A549 (cell line): Measurements from ENCODE around the gene MPRIP. TPM values are rescaled to one million over a fixed set of nuclear protein-coding genes. Genes with fewer than 3 reads are reported as not detected.
A peak's percentile ranks its signal among the peaks of the same experiment; 100 is the strongest.

ENCODE experiments used
- ATAC-seq, 2 experiments: fragments of 200-7000 bp in 1 of 2; fragments of >200 bp in 1 of 2; cut with Nextera tagmentation in 1 of 2; cut with Tn5 transposase in 1 of 2; 3 replicates each; pipeline versions ENCODE4 v1.8.0 to v1.9.1; 2018 to 2020; ENCODE audit warnings: mild to moderate bottlenecking in 1 of 2, moderate library complexity in 1 of 2
- CTCF ChIA-PET: fragments of 300-600 bp; sonication (Branson Sonifier 250); formaldehyde crosslinking; extraction: SDS; loops from one replicate; lab custom pipeline; 2021; ENCODE audit warnings: antibody characterized with exemption, inconsistent platforms; lab: Yijun Ruan, JAX
- POLR2A ChIA-PET: fragments of 350-600 bp; formaldehyde crosslinking; extraction: SDS; loops from one replicate; lab custom pipeline; 2021; ENCODE audit warnings: antibody characterized with exemption, inconsistent platforms; lab: Yijun Ruan, JAX
- DNase-seq, 2 experiments: peaks; one replicate each; pipeline versions ENCODE4 v3.0.0 to v3.0.0-alpha.2; 2011 to 2016; ENCODE audit warnings: low read depth in 1 of 2, low spot score in 1 of 2
- FAIRE-seq: peaks from 2 replicates; lab custom pipeline; 2011; peaks lifted over from hg19 to GRCh38; lab: Jason Lieb, UNC
- H3K27ac ChIP-seq, 2 experiments: fragments of >200 bp; sonication (Bioruptor Twin); formaldehyde crosslinking; 3 replicates each; pipeline ENCODE4 v1.5.1; 2016 to 2017
- H3K4me1 ChIP-seq: fragments of >200 bp; sonication (Bioruptor Twin); formaldehyde crosslinking; 3 replicates; pipeline ENCODE4 v1.6.1; 2016
- H3K4me2 ChIP-seq: fragments of >200 bp; sonication (Bioruptor Twin); formaldehyde crosslinking; 3 replicates; pipeline ENCODE4 v1.6.1; 2016
- H3K4me3 ChIP-seq: fragments of >200 bp; sonication (Bioruptor Twin); formaldehyde crosslinking; 3 replicates; pipeline ENCODE4 v1.5.1; 2016
- H3K9me3 ChIP-seq: fragments of >200 bp; sonication (Bioruptor Twin); formaldehyde crosslinking; 3 replicates; pipeline ENCODE4 v1.6.1; 2016
- BCL3 ChIP-seq: fragments of >200 bp; sonication (Bioruptor Twin); formaldehyde crosslinking; IDR thresholded peaks from 3 replicates; pipeline ENCODE4 v1.6.1; 2016
- CBX2 ChIP-seq: fragments of 200-600 bp; sonication (generic); IDR thresholded peaks from 2 replicates; pipeline ENCODE4 v1.6.1; 2016; ENCODE audit warnings: low read depth, mild to moderate bottlenecking, borderline replicate concordance
- E2F6 ChIP-seq: IDR thresholded peaks from 2 replicates; pipeline ENCODE4 v1.6.1; 2012; ENCODE audit warnings: low read depth, borderline replicate concordance
- EHF ChIP-seq: fragments of 250-450 bp; sonication (Bioruptor Pico); IDR thresholded peaks from 2 replicates; pipeline ENCODE4 v1.5.0; 2020; ENCODE audit warnings: mild to moderate bottlenecking
- EP300 ChIP-seq, 2 experiments: fragments of >200 bp; sonication (Bioruptor Twin); formaldehyde crosslinking; IDR thresholded peaks; 2 replicates in 1 of 2; 3 replicates in 1 of 2; pipeline ENCODE4 v1.6.1; 2016 to 2017
- ESRRA ChIP-seq: fragments of 150-350 bp; IDR thresholded peaks from 2 replicates; pipeline ENCODE4 v1.6.1; 2014; ENCODE audit warnings: mild to moderate bottlenecking, low read length, borderline replicate concordance
- FOSL2 ChIP-seq, 2 experiments: fragments of 450-650 bp in 1 of 2; fragments of >200 bp in 1 of 2; sonication (Bioruptor Twin) in 1 of 2; formaldehyde crosslinking; IDR thresholded peaks; 2 replicates each; pipeline versions ENCODE4 v1.5.0 to v1.6.1; 2016 to 2020; ENCODE audit warnings: mild to moderate bottlenecking in 1 of 2, moderate library complexity in 1 of 2
- FOXS1 ChIP-seq: fragments of 250-450 bp; sonication (Bioruptor Pico); IDR thresholded peaks from 2 replicates; pipeline ENCODE4 v1.5.0; 2020; ENCODE audit warnings: mild to moderate bottlenecking, moderate library complexity
- GATA3 ChIP-seq: IDR thresholded peaks from 2 replicates; pipeline ENCODE4 v1.6.1; 2012; ENCODE audit warnings: borderline replicate concordance
- HDAC2 ChIP-seq: fragments of 200-600 bp; sonication (generic); IDR thresholded peaks from 2 replicates; pipeline ENCODE4 v1.6.1; 2016
- HMGXB4 ChIP-seq: fragments of 250-450 bp; sonication (Bioruptor Pico); IDR thresholded peaks from 2 replicates; pipeline ENCODE4 v1.5.0; 2021; ENCODE audit warnings: mild to moderate bottlenecking, moderate library complexity, borderline replicate concordance
- HOXB5 ChIP-seq: fragments of 250-450 bp; sonication (Bioruptor Pico); IDR thresholded peaks from 2 replicates; pipeline ENCODE4 v1.5.0; 2020; ENCODE audit warnings: mild to moderate bottlenecking, moderate library complexity
- JUN ChIP-seq, 2 experiments: fragments of >200 bp; sonication (Bioruptor Twin); formaldehyde crosslinking; IDR thresholded peaks; 2 replicates in 1 of 2; 3 replicates in 1 of 2; pipeline ENCODE4 v1.6.1; 2016 to 2017
- MAX ChIP-seq: IDR thresholded peaks from 2 replicates; pipeline ENCODE4 v1.6.1; 2012
- NPAS2 ChIP-seq: fragments of 250-450 bp; sonication (Bioruptor Pico); IDR thresholded peaks from 2 replicates; pipeline ENCODE4 v1.8.0; 2022; ENCODE audit warnings: mild to moderate bottlenecking, moderate library complexity, borderline replicate concordance
- POLR2A ChIP-seq: IDR thresholded peaks from 2 replicates; pipeline ENCODE4 v1.6.1; 2012; ENCODE audit warnings: mild to moderate bottlenecking, low read length
- POLR2AphosphoS2 ChIP-seq: conservative IDR thresholded peaks from 2 replicates; pipeline ENCODE4 v1.6.1; 2012; ENCODE audit warnings: low read length, improper control_type of control experiment, inconsistent platforms
- RAD21 ChIP-seq, 2 experiments: fragments of >200 bp in 1 of 2; sonication (Bioruptor Twin) in 1 of 2; formaldehyde crosslinking in 1 of 2; IDR thresholded peaks in 1 of 2; conservative IDR thresholded peaks in 1 of 2; 2 replicates in 1 of 2; 3 replicates in 1 of 2; pipeline ENCODE4 v1.6.1; 2012 to 2018; ENCODE audit warnings: inconsistent platforms in 1 of 2
- REST ChIP-seq: fragments of 200-600 bp; sonication (generic); IDR thresholded peaks from 2 replicates; pipeline ENCODE4 v1.6.1; 2016; ENCODE audit warnings: antibody characterized with exemption, mild to moderate bottlenecking, moderate library complexity
- RNF2 ChIP-seq: fragments of 200-600 bp; sonication (generic); IDR thresholded peaks from 2 replicates; pipeline ENCODE4 v1.6.1; 2016; ENCODE audit warnings: low read depth, mild to moderate bottlenecking, antibody characterized with exemption, moderate library complexity, borderline replicate concordance
- SMC3 ChIP-seq: fragments of >200 bp; sonication (Bioruptor Twin); formaldehyde crosslinking; IDR thresholded peaks from 3 replicates; pipeline ENCODE4 v1.6.1; 2018; ENCODE audit warnings: inconsistent platforms
- ZSCAN20 ChIP-seq: fragments of 250-450 bp; sonication (Bioruptor Pico); IDR thresholded peaks from 2 replicates; pipeline ENCODE4 v1.8.0; 2022; ENCODE audit warnings: mild to moderate bottlenecking, moderate library complexity
- WGBS: methylation state at CpG from one replicate; pipeline ENCODE4 v1.1.6; 2017; ENCODE audit errors: missing lambda C conversion rate; 5-methylcytosine and 5-hydroxymethylcytosine counted together
- polyA plus RNA-seq, 4 experiments: library from polyadenylated mRNA; depleted of rRNA in 3 of 4; stranded (reverse); fragments of >200 nt; fragmentation: RNase III in 1 of 4; extraction: RNeasy Plus Mini Kit Qiagen cat#74134 plus additional on column Dnase treatment in 1 of 4; gene quantifications; 2 replicates in 3 of 4; 3 replicates in 1 of 4; pipeline ENCODE4 v1.2.3, GENCODE V29; 2011 to 2017

MPRIP gene
- polyA plus RNA-seq, 2 of the 4 experiments (the other 2 are of a cell fraction), result 147 to 228 TPM

GRCh38 chr17:17042851-17043460, 699 bp downstream of the MPRIP start:
- Histone ChIP-seq H3K4me1 (peaks cover 47% of the 10 kb centered on the region), H3K27ac (peak overlapping the region; percentile 86 to 91), H3K9me3 (no peaks in the 10 kb centered on the region), H3K4me2 (peak overlapping the region; percentile 79), H3K4me3 (peak overlapping the region; percentile 90)
- FAIRE-seq, result no peak
- POLR2A ChIA-PET, result interaction anchor here (2.3 kb wide), 1 partner anchor 15 kb away, joined by 19 read pairs; no protein-coding TSS in a partner anchor
- no peak for TF ChIP-seq EHF
- TF ChIP-seq E2F6, result no peak
- TF ChIP-seq POLR2A, result 0 out of 2 replicates have a peak, but pooled peaks have one; percentile 12
- no peak for TF ChIP-seq HMGXB4
- TF ChIP-seq FOSL2 (IDR thresholded peaks at IDR 0.05), result no peak
- peak; percentile 39; the same call in 1 of the 2 replicates for TF ChIP-seq FOSL2 (CRISPR knock-in tag; IDR thresholded peaks at IDR 0.05)
- TF ChIP-seq FOXS1 (CRISPR knock-in tag), result no peak
- no peak for TF ChIP-seq RNF2
- TF ChIP-seq HOXB5 (CRISPR knock-in tag), result no peak
- TF ChIP-seq ESRRA, result no peak
- no peak for TF ChIP-seq GATA3
- 0 out of 5 replicates have a peak, but pooled peaks of 1 of the 2 experiments have one; percentile 20 for TF ChIP-seq JUN (IDR thresholded peaks at IDR 0.05)
- TF ChIP-seq RAD21 (conservative IDR thresholded peaks at IDR 0.05 in 1 of 2, IDR thresholded peaks at IDR 0.05 in 1 of 2), result no peak
- CTCF ChIA-PET, result interaction anchor here (0.6 to 3.0 kb wide), 7 partner anchors 9 to 290 kb away, joined by 3 to 12 read pairs (median 4); no protein-coding TSS in a partner anchor
- ATAC-seq, result peak in 1 of 2 experiments; percentile 9; a peak in 1 of 6 replicates
- WGBS, result 0% methylated on average over 36 of the region's 37 CpGs
- no peak for DNase-seq

GRCh38 chr17:17043461-17044271, 1.4 kb downstream of the MPRIP start:
- ATAC-seq (no peak), DNase-seq (peak in 1 of 2 experiments; percentile 43), FAIRE-seq (no peak)
- POLR2A ChIA-PET, result no interaction called here
- CTCF ChIA-PET, result interaction anchor here (0.6 to 3.0 kb wide), 12 partner anchors 9 to 290 kb away, joined by 3 to 12 read pairs (median 4); no protein-coding TSS in a partner anchor
- no peak for TF ChIP-seq POLR2AphosphoS2
- TF ChIP-seq SMC3, result no peak
- no peak for TF ChIP-seq HDAC2
- no peak for TF ChIP-seq NPAS2 (CRISPR knock-in tag)
- TF ChIP-seq EP300 (IDR thresholded peaks at IDR 0.05), result no peak
- TF ChIP-seq MAX, result no peak
- no peak; the same call in 1 of the 2 replicates for TF ChIP-seq REST
- no peak for TF ChIP-seq EHF
- TF ChIP-seq ZSCAN20 (CRISPR knock-in tag), result no peak
- TF ChIP-seq BCL3, result no peak
- no peak for TF ChIP-seq CBX2
- no peak for TF ChIP-seq E2F6
- H3K4me1 ChIP-seq, result peaks cover 51% of the 10 kb centered on the region
- no peaks in the 10 kb centered on the region for H3K9me3 ChIP-seq
- H3K27ac ChIP-seq, result peak overlapping the region; percentile 86 to 91
- H3K4me3 ChIP-seq, result peak overlapping the region; percentile 90
- 2% methylated on average over 19 of the region's 19 CpGs for WGBS
- H3K4me2 ChIP-seq, result peak overlapping the region; percentile 79
